HG02973 (cell line): Measurements from ENCODE around the gene RAD54L.

Source experiments
- ATAC-seq: cut with Tn5 transposase; IDR thresholded peaks from one replicate; pipeline ENCODE4 v1.9.1; 2021; ENCODE audit warnings: moderate library complexity; ENCODE audit not compliant: unreplicated experiment

Gene RAD54L

GRCh38 chr1:46284597-46285564 is 37.3 kb downstream of the RAD54L start:
- ATAC-seq = no peak

GRCh38 chr1:46285730-46286477 is 38.3 kb downstream of the RAD54L start:
- ATAC-seq = no peak

GRCh38 chr1:46288485-46289133 is 41.0 kb downstream of the RAD54L start:
- no peak for ATAC-seq

- no peak for ATAC-seq
Measured at GRCh38 chr1:46289134-46289494, 41.6 kb downstream of the RAD54L start.

- no peak for ATAC-seq
Measured at GRCh38 chr1:46289976-46290375, 42.4 kb downstream of the RAD54L start.

GRCh38 chr1:46295306-46295705 is 47.7 kb downstream of the RAD54L start:
- ATAC-seq = no peak

GRCh38 chr1:46298387-46298786 is 50.8 kb downstream of the RAD54L start:
- ATAC-seq = no peak

- no peak for ATAC-seq
Measured at GRCh38 chr1:46300673-46301405, 53.3 kb downstream of the RAD54L start.

- ATAC-seq = no peak
Measured at GRCh38 chr1:46301406-46301807, 53.8 kb downstream of the RAD54L start.

GRCh38 chr1:46301808-46302640 is 54.5 kb downstream of the RAD54L start:
- ATAC-seq = no peak

- ATAC-seq = peak; percentile 4
Measured at GRCh38 chr1:46302641-46303037, 55.1 kb downstream of the RAD54L start.

- peak; percentile 70 for ATAC-seq
Measured at GRCh38 chr1:46303038-46303871, 55.7 kb downstream of the RAD54L start, which contains the start of the genes LRRC41 and UQCRH. LRRC41 (minus strand) TSS chr1:46303616; CDS start chr1:46303322, 294 bp downstream. UQCRH (plus strand) TSS chr1:46303698; CDS start chr1:46303767, 69 bp downstream.

GRCh38 chr1:46303872-46304326 is 56.3 kb downstream of the RAD54L start:
- no peak for ATAC-seq

- ATAC-seq = no peak
Measured at GRCh38 chr1:46306159-46306530, 58.6 kb downstream of the RAD54L start.

GRCh38 chr1:46309401-46310159 is 62.0 kb downstream of the RAD54L start:
- ATAC-seq = no peak

- ATAC-seq = no peak
Measured at GRCh38 chr1:46310321-46310720, 62.8 kb downstream of the RAD54L start.

- ATAC-seq = no peak
Measured at GRCh38 chr1:46315669-46316403, 68.3 kb downstream of the RAD54L start.
